ENCODE results near the gene EIF1.
A peak's percentile ranks its signal among the peaks of the same experiment; 100 is the strongest.

EIF1 gene

DNA sequence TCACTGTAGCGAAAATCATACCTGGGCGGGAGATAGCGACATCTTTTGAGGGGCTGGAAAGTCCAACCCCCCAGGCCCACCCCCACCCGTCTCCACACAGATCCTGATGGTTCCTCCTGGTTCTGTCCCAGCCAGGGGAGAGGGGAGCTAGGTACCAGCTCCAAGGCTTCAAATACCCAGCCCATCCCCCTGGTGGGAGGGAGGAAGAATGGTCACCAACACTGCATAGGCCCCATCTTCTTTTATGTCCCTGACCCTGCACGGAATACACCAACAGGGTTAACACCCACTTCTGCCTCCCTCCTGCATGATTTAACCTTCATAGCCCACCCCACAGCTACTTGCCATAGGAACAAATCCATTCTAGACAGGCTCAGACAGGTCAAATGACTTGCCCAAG is 36.4 kb downstream of the EIF1 start:
- ATAC-seq: no peak
- no peak overlapping the region for H3K4me3 Mint-ChIP-seq
- no peak for DNase-seq
- H3K27me3 Mint-ChIP-seq: no peaks in the 10 kb centered on the region
- no peaks in the 10 kb centered on the region for H3K9me3 Mint-ChIP-seq
- H3K4me1 Mint-ChIP-seq: no peaks in the 10 kb centered on the region
- no peaks in the 10 kb centered on the region for H3K36me3 Mint-ChIP-seq (ENCODE audit: low read depth)
- H3K27ac Mint-ChIP-seq: no peak overlapping the region

DNA sequence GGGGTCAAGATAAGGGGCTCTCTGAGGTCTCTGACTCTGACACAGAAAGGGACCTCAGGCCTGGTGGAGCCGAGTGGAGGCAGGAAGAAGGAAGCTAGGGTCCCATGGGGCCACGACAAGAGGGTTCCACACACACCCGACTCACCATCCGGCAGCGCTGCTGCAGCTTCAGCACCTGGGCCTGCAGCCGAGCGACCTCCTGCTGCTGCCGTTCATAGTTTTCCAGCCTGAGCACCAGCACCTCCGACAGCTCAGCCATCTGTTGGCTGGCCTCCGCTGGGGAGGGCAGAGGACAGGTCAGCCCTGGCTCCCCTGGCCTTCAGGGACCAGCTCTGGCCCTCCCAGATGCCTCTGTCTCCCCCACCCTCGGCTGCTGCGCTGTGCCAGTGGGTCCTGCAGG is 39.4 kb downstream of the EIF1 start:
- Mint-ChIP-seq H3K9me3 (no peaks in the 10 kb centered on the region), H3K4me1 (no peaks in the 10 kb centered on the region), H3K27ac (no peak overlapping the region), H3K36me3 (ENCODE audit: low read depth) (no peaks in the 10 kb centered on the region), H3K4me3 (no peak overlapping the region), H3K27me3 (peaks cover 18% of the 10 kb centered on the region)
- no peak for ATAC-seq
- no peak for DNase-seq

DNA sequence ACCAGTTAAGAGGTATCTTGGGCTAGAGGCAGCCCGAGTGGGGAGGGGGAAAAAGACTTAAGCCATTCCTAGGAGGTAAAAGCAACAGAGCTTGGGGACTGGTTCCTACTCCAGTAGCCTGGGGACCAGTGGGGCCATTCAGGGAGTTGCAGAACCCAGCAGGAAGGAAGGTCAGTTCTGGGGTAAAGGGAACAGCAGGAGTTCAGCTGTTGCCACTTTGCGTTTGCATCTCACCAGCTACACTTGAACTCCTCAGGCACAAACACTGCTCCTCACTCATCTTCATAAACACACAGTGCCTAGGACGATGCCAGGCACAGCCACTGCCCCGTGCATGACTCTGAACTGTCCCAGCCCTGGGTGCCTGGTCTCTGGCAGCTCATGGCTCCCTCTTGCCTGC is 41.8 kb downstream of the EIF1 start:
- Mint-ChIP-seq H3K27ac (no peak overlapping the region), H3K4me1 (peaks cover 6% of the 10 kb centered on the region), H3K36me3 (ENCODE audit: low read depth) (no peaks in the 10 kb centered on the region), H3K9me3 (no peaks in the 10 kb centered on the region), H3K27me3 (peaks cover 29% of the 10 kb centered on the region), H3K4me3 (no peak overlapping the region)
- no peak for ATAC-seq
- DNase-seq: no peak

GRCh38 chr17:41731836-41732235 is 43.2 kb downstream of the EIF1 start:
- peaks cover 41% of the 10 kb centered on the region for H3K27me3 Mint-ChIP-seq
- ATAC-seq: no peak

GRCh38 chr17:41733348-41734138 is 44.9 kb downstream of the EIF1 start:
- no peak for ATAC-seq
- no peak for DNase-seq
- H3K4me3 Mint-ChIP-seq: no peak overlapping the region

More at GRCh38 chr17:41731836-41732235, 43.2 kb downstream of the EIF1 start:
- DNase-seq: no peak
- Mint-ChIP-seq H3K9me3 (no peaks in the 10 kb centered on the region), H3K36me3 (ENCODE audit: low read depth) (no peaks in the 10 kb centered on the region), H3K4me3 (no peak overlapping the region), H3K27ac (no peak overlapping the region), H3K4me1 (peaks cover 6% of the 10 kb centered on the region)

GRCh38 chr17:41734139-41734948 is 45.7 kb downstream of the EIF1 start, which contains the start of gene HAP1:
Gene HAP1 (minus strand): TSS chr17:41734643. CDS start chr17:41734634, 9 bp downstream.
- Mint-ChIP-seq H3K36me3 (ENCODE audit: low read depth) (no peaks in the 10 kb centered on the region), H3K27ac (no peak within 1 kb of the TSS), H3K4me3 (no peak within 1 kb of the TSS), H3K27me3 (peaks cover 51% of the 10 kb centered on the region), H3K4me1 (peaks cover 6% of the 10 kb centered on the region), H3K9me3 (no peaks in the 10 kb centered on the region)
- DNase-seq (peak; percentile 19), ATAC-seq (no peak)

More at GRCh38 chr17:41733348-41734138, 44.9 kb downstream of the EIF1 start:
- Mint-ChIP-seq H3K27me3 (peaks cover 51% of the 10 kb centered on the region), H3K36me3 (ENCODE audit: low read depth) (no peaks in the 10 kb centered on the region), H3K27ac (no peak overlapping the region), H3K9me3 (no peaks in the 10 kb centered on the region), H3K4me1 (peaks cover 6% of the 10 kb centered on the region)

GRCh38 chr17:41734949-41735313 is 46.2 kb downstream of the EIF1 start:
- ATAC-seq: no peak
- H3K27ac Mint-ChIP-seq: no peak overlapping the region

GRCh38 chr17:41735744-41736143 is 47.1 kb downstream of the EIF1 start:
- Mint-ChIP-seq H3K4me3 (no peak overlapping the region), H3K27me3 (peaks cover 51% of the 10 kb centered on the region), H3K9me3 (no peaks in the 10 kb centered on the region), H3K36me3 (ENCODE audit: low read depth) (no peaks in the 10 kb centered on the region), H3K4me1 (peaks cover 6% of the 10 kb centered on the region), H3K27ac (no peak overlapping the region)
- ATAC-seq: no peak
- no peak for DNase-seq

More at GRCh38 chr17:41734949-41735313, 46.2 kb downstream of the EIF1 start:
- Mint-ChIP-seq H3K4me3 (no peak overlapping the region), H3K4me1 (peaks cover 6% of the 10 kb centered on the region), H3K36me3 (ENCODE audit: low read depth) (no peaks in the 10 kb centered on the region), H3K27me3 (peaks cover 51% of the 10 kb centered on the region), H3K9me3 (no peaks in the 10 kb centered on the region)
- DNase-seq: no peak

GRCh38 chr17:41736983-41737679 is 48.4 kb downstream of the EIF1 start:
- peaks cover 39% of the 10 kb centered on the region for H3K27me3 Mint-ChIP-seq
- H3K4me3 Mint-ChIP-seq: no peak overlapping the region
- ATAC-seq (no peak), DNase-seq (no peak)
- no peaks in the 10 kb centered on the region for H3K36me3 Mint-ChIP-seq (ENCODE audit: low read depth)
- peaks cover 6% of the 10 kb centered on the region for H3K4me1 Mint-ChIP-seq
- H3K9me3 Mint-ChIP-seq: no peaks in the 10 kb centered on the region
- no peak overlapping the region for H3K27ac Mint-ChIP-seq

- Mint-ChIP-seq H3K36me3 (ENCODE audit: low read depth) (no peaks in the 10 kb centered on the region), H3K4me1 (peaks cover 6% of the 10 kb centered on the region), H3K4me3 (no peak overlapping the region), H3K9me3 (no peaks in the 10 kb centered on the region), H3K27ac (no peak overlapping the region), H3K27me3 (peaks cover 34% of the 10 kb centered on the region)
- DNase-seq: no peak
- ATAC-seq: no peak
These were observed 49.0 kb downstream of the EIF1 start for GRCh38 chr17:41737680-41738023.

DNA sequence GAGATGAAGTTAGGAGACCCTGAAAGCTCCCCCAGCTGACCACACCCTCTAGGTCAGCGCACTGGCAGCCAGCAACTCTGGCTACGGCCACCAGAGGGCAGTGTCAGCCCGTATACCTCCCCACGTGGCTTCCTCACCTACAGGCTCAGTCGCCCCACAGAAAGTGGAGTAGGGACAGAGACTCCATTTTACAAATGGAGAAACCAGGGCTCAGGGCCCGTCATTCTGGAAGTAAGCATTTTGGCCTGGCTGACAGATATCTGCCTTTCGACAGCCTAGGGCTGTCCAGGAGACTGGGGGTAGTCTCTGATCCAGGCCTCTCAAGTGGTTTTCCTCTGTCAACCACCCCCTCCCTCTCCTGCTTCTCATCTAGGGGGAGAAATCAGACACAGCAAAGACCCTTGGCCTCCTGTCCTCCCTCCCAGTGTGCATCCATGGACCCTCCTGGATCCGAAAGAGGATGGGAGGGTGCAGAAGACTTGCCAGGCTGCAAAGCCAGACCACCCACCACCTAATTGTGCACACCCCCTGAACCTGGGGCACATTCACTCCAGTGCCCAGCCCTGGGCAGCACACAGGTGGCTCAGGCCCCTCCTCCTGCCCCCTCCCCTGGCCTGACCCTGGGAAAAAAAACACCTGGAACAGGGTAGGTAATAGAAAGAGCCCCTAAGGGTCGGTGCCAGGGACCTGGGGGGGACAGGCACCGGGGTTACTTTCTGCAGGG is 49.6 kb downstream of the EIF1 start:
- H3K4me3 Mint-ChIP-seq: no peak overlapping the region
- no peaks in the 10 kb centered on the region for H3K9me3 Mint-ChIP-seq
- peaks cover 33% of the 10 kb centered on the region for H3K27me3 Mint-ChIP-seq
- H3K36me3 Mint-ChIP-seq (ENCODE audit: low read depth): no peaks in the 10 kb centered on the region
- DNase-seq: peak; percentile 84
- H3K27ac Mint-ChIP-seq: no peak overlapping the region
- peak; percentile 88 for ATAC-seq
- H3K4me1 Mint-ChIP-seq: peaks cover 6% of the 10 kb centered on the region

- Mint-ChIP-seq H3K27ac (no peak overlapping the region), H3K36me3 (ENCODE audit: low read depth) (no peaks in the 10 kb centered on the region), H3K4me1 (peaks cover 3% of the 10 kb centered on the region), H3K4me3 (no peak overlapping the region), H3K9me3 (no peaks in the 10 kb centered on the region), H3K27me3 (peaks cover 29% of the 10 kb centered on the region)
- ATAC-seq (no peak), DNase-seq (no peak)
These were observed 50.1 kb downstream of the EIF1 start for GRCh38 chr17:41738801-41739112.

DNA sequence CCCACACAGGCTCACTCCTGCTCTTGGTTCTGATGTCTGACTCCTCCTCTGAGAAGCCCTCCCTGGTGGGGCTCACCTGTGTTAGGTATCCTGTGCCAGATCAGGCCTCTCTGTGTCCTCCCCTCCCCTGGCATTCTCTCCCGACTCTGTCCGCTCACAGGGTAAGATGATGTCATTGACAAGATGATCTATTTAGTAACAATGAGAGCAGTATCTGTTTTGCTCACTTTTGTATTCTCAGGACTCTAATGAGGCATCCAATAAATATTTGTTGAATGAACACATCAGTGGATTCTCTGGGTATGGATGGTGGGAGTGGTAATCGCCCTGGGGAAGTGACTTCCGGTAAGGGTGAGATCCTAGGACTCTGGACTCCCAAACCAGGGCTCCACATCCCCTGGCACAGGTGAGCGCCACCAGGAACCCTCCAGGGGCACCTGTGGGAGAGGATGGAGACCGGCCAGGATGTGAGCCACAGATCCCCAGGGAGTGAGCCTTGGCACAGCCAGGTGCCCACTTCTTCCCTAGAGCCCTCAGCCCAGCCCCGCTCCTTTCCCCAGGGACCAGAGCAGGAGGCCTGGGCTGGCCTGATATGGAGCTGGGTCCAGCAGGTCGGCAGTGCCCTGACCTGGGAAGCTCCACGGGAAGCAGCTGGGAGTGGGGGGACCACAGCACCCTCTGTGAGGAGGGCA is 51.1 kb downstream of the EIF1 start:
- ATAC-seq (no peak), DNase-seq (no peak)
- H3K36me3 Mint-ChIP-seq (ENCODE audit: low read depth): no peaks in the 10 kb centered on the region
- H3K27ac Mint-ChIP-seq: no peak overlapping the region
- peaks cover 2% of the 10 kb centered on the region for H3K4me1 Mint-ChIP-seq
- H3K9me3 Mint-ChIP-seq: no peaks in the 10 kb centered on the region
- no peak overlapping the region for H3K4me3 Mint-ChIP-seq
- H3K27me3 Mint-ChIP-seq: peaks cover 26% of the 10 kb centered on the region

DNA sequence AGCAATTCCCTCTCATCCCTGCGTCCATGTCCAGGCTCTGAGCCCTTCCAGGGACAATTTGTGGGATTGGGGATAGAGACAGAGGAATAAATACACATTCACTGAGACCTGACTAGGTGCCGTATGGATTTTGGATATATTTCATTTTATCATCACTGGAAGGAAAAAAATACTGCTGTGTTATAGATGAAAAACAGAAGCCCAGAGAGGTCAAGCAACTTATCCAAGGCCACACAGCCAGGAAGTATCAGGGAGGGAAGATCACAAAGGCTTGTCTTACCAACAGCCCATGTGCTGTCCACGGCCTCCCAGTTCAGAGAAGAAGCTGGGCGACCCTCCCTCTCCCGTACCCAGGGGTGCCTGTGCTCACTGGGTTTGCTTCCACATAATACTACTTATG is 51.8 kb downstream of the EIF1 start:
- DNase-seq: no peak
- Mint-ChIP-seq H3K9me3 (no peaks in the 10 kb centered on the region), H3K27me3 (peaks cover 22% of the 10 kb centered on the region), H3K4me1 (no peaks in the 10 kb centered on the region), H3K36me3 (ENCODE audit: low read depth) (no peaks in the 10 kb centered on the region), H3K27ac (no peak overlapping the region), H3K4me3 (no peak overlapping the region)
- no peak for ATAC-seq

All from activated naive CD8-positive, alpha-beta T cell treated with anti-CD3 and anti-CD28 coated beads, Interleukin-2, amount 50 U/mL, for 24 hours (primary cell).